Chondrocyte (in vitro differentiated cells): ENCODE data around the gene SC5D. TPM values are rescaled to one million over a fixed set of nuclear protein-coding genes. Genes with fewer than 3 reads are reported as not detected.

Source experiments
- DNase-seq: peaks from one replicate; pipeline ENCODE4 v3.0.0; 2021; ENCODE audit warnings: mixed read lengths, low spot score
- H3K27ac Mint-ChIP-seq: one replicate; pipeline ENCODE4 v1.8.0; 2021; ENCODE audit warnings: mild to moderate bottlenecking, moderate library complexity, mixed read lengths; ENCODE audit not compliant: unreplicated experiment
- H3K27me3 Mint-ChIP-seq: 2 replicates; pipeline ENCODE4 v1.8.0; 2021; ENCODE audit warnings: low read depth, mixed read lengths
- H3K36me3 Mint-ChIP-seq: 2 replicates; pipeline ENCODE4 v1.8.0; 2021; ENCODE audit warnings: low read depth, mixed read lengths
- H3K4me1 Mint-ChIP-seq: 2 replicates; pipeline ENCODE4 v1.8.0; 2021; ENCODE audit warnings: low read depth, mild to moderate bottlenecking, mixed read lengths
- H3K4me3 Mint-ChIP-seq: one replicate; pipeline ENCODE4 v1.8.0; 2021; ENCODE audit warnings: mild to moderate bottlenecking, moderate library complexity, mixed read lengths; ENCODE audit not compliant: unreplicated experiment
- H3K9me3 Mint-ChIP-seq: 2 replicates; pipeline ENCODE4 v1.8.0; 2021; ENCODE audit warnings: low read depth, mixed read lengths
- CTCF ChIP-seq: fragments of 200-600 bp; sonication (generic); IDR thresholded peaks from 2 replicates; pipeline ENCODE4 v1.5.0; 2021; ENCODE audit warnings: antibody characterized with exemption, mild to moderate bottlenecking, moderate library complexity
- total RNA-seq: library from RNA; stranded (reverse); gene quantifications from 3 replicates; pipeline ENCODE4 v1.2.1, GENCODE V29; 2021

The SC5D gene
- total RNA-seq, 1 donor from 2014 or later, result 47.6 TPM

GRCh38 chr11:121341609-121342008 lies 49.0 kb downstream of the SC5D start:
- no peak for DNase-seq
- Mint-ChIP-seq H3K27ac (no peak overlapping the region), H3K36me3 (no peaks in the 10 kb centered on the region), H3K9me3 (no peaks in the 10 kb centered on the region), H3K4me1 (no peaks in the 10 kb centered on the region), H3K4me3 (no peak overlapping the region), H3K27me3 (peaks cover 41% of the 10 kb centered on the region)
- TF ChIP-seq CTCF, result no peak

GRCh38 chr11:121344824-121345223 lies 52.3 kb downstream of the SC5D start:
- Mint-ChIP-seq H3K36me3 (no peaks in the 10 kb centered on the region), H3K4me3 (no peak overlapping the region), H3K4me1 (no peaks in the 10 kb centered on the region), H3K27me3 (peaks cover 34% of the 10 kb centered on the region), H3K27ac (no peak overlapping the region), H3K9me3 (no peaks in the 10 kb centered on the region)
- no peak for TF ChIP-seq CTCF
- no peak for DNase-seq

GRCh38 chr11:121347094-121347493 lies 54.5 kb downstream of the SC5D start:
- Mint-ChIP-seq H3K27me3 (peaks cover 32% of the 10 kb centered on the region), H3K27ac (no peak overlapping the region), H3K4me1 (no peaks in the 10 kb centered on the region), H3K36me3 (no peaks in the 10 kb centered on the region), H3K4me3 (no peak overlapping the region), H3K9me3 (no peaks in the 10 kb centered on the region)
- no peak for TF ChIP-seq CTCF
- no peak for DNase-seq

GRCh38 chr11:121347813-121348212 lies 55.2 kb downstream of the SC5D start:
- no peak overlapping the region for H3K4me3 Mint-ChIP-seq
- no peaks in the 10 kb centered on the region for H3K36me3 Mint-ChIP-seq
- TF ChIP-seq CTCF, result no peak
- no peaks in the 10 kb centered on the region for H3K4me1 Mint-ChIP-seq
- no peak overlapping the region for H3K27ac Mint-ChIP-seq
- DNase-seq, result no peak
- H3K9me3 Mint-ChIP-seq, result no peaks in the 10 kb centered on the region
- H3K27me3 Mint-ChIP-seq, result peaks cover 32% of the 10 kb centered on the region

GRCh38 chr11:121348220-121348875 lies 55.8 kb downstream of the SC5D start:
- Mint-ChIP-seq H3K9me3 (no peaks in the 10 kb centered on the region), H3K4me1 (no peaks in the 10 kb centered on the region), H3K4me3 (no peak overlapping the region), H3K27me3 (peaks cover 32% of the 10 kb centered on the region), H3K27ac (no peak overlapping the region), H3K36me3 (no peaks in the 10 kb centered on the region)
- DNase-seq, result no peak
- no peak for TF ChIP-seq CTCF
